ENCODE data around the gene RNGTT.

GRCh38 chr6:88881451-88881850, 82.0 kb downstream of the RNGTT start:
- no peak for TF ChIP-seq CTCF (conservative IDR thresholded peaks at IDR 0.05)
- no peak for TF ChIP-seq EZH2 (IDR thresholded peaks at IDR 0.05; ENCODE audit: low read depth)
